HG03097 (cell line): ENCODE results near the gene VAV2.

Source experiments
- ATAC-seq: cut with Tn5 transposase; IDR thresholded peaks from one replicate; pipeline ENCODE4 v1.9.1; 2021; ENCODE audit not compliant: unreplicated experiment, low FRiP score

VAV2 gene

DNA sequence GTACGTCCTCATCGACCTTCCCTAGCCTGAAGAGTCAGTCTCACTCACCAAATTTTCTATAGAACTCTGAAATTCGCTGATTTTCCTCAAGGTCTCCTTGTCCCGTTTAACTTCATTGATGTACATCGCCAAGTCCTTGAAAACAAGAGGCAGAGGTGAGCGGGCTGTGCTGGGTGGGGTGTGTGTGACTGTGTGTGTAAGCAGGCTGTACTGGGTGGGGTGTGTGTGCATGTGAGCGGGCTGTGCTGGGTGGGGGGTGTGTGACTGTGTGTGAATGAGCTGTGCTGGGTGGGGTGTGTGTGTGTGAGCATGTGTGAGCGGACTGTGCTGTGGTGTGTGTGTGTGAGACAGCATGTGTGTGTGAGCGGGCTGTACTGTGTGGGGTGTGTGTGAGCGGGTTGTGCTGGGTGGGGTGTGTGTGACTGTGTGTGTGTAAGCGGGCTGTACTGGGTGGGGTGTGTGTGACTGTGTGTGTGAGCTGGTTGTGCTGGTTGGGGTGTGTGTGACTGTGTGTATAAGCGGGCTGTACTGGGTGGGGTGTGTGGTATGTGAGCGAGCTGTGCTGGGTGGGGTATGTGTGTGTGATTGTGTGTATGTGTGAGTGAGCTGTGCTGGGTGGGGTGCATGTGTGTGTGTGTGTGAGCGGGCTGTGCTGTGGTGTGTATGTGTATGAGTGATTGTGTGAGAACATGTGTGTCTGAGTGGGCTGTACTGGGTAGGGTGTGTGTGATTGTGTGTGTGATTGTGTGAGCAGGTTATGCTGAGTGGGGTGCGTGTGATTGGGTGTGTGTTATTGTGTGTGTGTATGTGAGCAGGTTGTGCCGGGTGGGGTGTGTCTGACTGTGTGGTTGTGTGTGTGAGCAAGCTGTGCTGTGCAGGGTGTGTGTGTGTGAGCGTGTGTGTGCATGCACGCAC, 200.1 kb downstream of the VAV2 start:
- ATAC-seq, result no peak

GRCh38 chr9:133791069-133791468, 201.1 kb downstream of the VAV2 start:
- no peak for ATAC-seq

GRCh38 chr9:133789778-133790177, 202.3 kb downstream of the VAV2 start:
- ATAC-seq, result no peak

- no peak for ATAC-seq
These were observed 203.1 kb downstream of the VAV2 start for GRCh38 chr9:133788819-133789717.

- no peak for ATAC-seq
These were observed 203.9 kb downstream of the VAV2 start for GRCh38 chr9:133788045-133788818.

DNA sequence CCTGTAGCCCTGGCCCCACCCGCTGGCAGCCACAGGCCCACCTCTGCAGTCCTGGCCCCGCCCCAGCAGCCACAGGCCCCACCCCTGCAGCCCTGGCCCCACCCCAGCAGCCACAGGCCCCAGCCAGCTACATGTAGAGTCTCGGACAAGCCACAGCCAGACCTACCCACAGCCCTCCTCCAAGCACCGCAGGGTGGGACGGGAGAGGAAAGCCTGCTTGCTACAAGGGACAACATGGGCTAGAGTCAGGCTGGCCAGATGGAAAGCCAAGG, 204.4 kb downstream of the VAV2 start:
- no peak for ATAC-seq

GRCh38 chr9:133786907-133787753, 205.0 kb downstream of the VAV2 start:
- ATAC-seq, result no peak

- no peak for ATAC-seq
These were observed 205.8 kb downstream of the VAV2 start for GRCh38 chr9:133786371-133786753.

DNA sequence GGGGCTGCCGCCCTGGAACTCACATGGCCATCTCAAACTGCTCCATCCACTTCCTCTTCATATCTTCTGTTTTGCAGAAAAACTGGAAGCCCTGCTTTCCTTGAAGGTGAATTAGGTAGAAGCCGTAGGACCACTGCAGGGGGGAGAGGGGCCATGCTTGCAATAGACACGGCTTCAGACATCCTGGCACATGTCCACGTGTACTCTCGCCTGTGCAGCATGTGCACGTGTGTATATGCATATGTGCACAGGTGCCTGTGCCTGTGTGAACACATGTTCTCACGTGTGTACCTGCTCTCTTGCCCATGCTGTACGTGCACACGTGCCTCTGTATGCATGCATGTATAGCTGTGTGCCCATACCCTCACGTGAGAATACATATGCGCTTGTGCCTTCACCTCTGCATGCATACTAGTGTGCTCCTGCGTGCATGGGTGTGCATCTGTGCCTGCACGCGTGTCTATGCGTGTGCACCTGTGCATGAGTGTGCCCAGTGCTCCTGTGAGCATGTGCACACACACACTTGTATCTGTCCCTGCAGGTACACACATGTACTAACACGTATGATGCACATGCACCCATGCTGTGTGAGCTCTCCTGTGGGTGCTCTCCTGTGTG, 206.3 kb downstream of the VAV2 start:
- no peak for ATAC-seq

DNA sequence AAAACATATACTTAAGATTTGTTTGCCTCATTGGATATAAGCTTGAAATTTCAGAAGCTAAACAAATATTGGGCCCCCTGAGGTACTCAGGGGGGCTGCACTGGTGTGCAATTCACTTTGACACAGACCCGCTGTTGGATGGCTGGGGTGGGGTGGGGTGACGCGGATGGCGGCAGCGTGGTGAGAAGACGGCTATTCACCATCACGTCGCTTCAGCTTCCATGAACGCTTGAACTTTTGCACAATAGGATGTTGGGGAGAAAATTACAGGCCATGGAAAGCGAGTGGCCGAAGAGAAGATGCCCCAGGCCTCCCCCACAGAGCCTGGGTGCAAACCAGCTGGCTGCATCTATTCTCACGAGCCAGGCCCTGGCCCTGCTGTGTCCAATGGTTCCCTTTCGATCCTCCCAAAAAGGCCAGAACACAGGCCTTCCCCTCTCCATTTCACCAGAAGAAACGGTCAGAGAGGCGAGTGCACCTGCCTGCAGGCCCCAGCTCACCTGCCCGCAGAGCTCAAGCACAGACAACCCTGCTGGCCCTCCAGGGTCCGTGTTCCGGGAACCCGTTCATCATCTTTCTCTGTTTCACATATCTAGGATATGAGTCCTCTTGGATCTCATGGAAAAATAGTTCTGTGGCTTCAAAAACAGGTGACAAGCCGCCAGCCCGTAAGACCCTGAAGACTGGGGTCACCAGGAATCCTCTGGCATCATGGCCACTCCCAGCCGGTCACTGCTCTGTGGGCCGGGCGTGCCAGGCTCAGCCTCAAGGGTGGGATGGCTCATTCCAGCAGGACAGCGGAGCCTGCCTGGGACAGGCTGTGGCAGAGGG, 207.2 kb downstream of the VAV2 start:
- no peak for ATAC-seq

GRCh38 chr9:133783331-133783731, 208.8 kb downstream of the VAV2 start:
- ATAC-seq, result no peak

DNA sequence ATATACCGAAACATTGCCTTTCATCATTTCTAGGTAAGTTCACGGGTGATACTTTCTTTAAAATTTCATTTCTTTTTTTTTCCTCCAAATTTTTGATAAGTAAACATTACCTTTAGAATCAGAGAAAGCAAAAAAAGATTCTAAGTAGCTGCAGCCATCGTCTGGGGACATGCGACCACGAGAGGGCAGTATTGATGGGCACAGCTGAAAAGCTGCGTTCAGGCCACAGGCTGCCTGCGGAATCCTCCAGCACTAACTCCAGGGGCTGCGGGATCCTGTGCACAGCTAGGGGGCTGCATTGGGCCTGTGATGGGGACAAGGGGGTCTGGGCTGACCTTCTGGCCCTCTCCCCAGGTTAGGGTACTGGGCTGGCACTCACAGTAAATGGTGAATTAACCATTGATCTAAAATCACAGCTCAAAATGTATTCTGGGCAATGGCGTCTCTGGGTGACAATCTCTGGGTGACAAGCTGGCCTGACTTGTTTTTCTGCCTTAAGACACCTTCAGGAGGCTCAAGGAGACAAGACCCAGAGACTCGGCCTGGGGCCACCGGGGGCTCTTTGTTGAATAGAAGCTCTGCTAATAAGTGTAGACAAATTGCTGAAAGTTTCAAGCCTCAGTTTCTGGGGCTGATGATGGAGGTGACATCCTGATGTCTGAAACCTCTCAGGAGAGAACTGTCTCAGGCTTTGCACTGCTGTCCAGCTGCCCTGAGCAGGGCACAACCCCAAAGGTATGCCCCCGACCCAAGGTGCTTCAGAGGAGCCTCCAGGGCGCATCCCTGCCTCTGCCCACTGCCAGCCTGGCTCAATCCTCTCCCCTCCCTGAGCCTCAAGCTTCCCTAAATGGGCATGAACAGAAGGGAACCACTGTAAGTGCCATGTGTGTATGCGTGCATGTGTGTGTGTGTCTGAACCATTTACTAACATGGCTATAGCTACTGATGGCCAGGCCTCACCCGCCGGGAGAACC, 209.7 kb downstream of the VAV2 start:
- ATAC-seq, result no peak

- no peak for ATAC-seq
These were observed 210.3 kb downstream of the VAV2 start for GRCh38 chr9:133781828-133782135.

DNA sequence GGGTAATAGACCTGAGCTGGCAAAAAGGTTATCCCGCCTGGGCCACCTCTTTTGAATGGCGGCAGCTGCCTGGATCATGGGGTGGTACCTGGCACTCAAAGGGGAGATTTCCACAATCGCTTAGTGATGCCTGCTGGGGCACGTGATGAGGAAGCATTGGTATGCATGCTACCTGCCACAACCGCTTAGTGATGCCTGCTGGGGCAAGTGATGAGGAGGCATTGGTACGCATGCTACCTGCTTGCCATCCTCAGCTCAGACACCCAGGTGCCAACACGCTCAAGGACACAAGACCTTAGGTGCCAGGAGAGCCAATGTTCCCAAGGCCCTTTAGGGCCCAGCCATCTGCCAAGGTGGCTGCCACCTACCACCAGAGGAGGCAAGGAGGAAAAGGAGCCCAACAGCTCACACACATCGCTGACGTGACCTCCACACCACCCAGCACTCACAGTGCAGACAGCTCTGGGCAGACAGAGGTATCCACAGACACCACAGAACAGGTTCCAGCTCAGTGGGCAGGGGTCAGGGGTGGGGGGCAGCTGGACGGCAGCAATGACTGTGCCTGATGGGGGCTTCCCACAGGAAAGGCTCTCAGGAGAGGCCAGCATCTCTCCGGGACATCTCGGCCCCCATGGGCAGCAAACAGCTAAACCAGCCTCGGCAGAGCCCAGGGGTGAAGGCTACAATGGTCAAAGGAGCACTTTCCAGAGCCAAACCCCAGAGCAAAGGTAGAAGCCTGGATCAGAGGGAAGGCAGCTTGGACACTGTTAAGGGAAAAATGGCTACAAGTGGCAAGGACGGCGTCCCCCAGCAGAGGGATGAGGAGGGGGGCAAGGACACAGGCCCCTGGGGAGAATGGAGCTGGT, 210.9 kb downstream of the VAV2 start:
- ATAC-seq, result no peak

DNA sequence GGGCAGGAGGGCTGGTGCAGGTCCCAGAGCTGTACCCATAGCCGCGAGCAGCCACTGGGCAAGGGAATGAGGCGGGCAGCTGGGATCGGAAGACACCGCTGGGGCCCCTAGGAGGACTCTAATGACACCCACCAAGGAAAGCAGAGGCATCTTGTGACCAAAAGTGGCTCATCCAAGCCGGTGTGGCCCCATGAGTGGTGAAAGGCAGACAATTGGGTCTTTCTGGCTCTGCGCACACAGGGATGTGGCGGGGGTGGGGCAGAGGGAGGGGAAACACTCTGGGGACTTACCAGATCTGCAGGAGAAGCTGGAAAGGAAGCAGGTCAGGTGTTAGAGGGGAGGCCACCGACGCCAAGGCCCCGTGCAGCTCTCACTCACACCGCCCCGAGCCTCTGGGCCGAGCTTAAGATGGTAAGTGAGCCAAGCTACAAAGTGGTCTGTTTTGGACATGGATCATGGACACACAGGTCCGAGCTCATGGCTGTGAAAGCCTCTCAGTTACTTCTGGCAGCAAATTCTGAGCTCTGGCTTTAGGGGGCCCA, 211.6 kb downstream of the VAV2 start:
- no peak for ATAC-seq

DNA sequence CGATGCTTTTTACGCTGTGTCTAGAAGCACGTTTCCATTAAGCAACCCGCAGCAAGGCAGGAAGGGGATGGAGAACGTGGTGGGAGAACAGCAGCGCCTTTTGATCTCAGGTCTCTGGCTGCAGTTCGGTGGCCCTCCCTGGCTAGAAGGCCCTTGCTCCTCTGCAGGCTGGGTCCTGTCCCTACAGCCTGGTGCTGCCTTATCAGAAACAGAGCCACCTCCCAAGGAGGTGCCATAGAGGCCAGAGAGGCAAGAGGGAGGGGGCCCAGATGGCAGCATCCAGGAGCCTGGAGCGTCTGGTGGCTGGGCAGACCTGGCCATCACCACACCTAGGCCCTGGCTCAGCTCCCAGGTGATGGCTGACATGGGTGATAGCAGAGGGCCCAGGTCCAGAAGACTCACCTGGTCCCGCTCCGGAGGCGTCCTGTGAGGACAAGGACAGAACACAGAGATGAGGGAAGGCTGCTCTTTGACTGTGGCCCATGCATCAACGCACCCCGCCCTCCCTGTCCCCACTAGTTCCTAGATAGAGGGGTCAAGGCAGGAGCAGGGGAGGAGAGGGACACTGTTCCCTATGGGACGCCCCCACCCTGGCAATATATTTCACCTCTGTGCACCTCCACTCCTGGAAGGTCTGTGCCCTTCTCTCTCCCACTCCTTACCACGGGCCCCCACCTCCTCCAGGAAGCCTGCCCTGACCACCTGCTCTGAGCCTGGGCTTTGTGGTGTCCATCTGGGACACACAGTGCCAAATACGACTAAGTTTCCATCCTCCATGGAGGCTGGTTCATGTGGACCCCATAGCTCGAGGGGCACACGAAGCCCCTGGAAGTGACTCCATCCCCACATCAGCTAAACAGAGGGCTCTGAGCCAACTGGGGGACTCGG, 212.4 kb downstream of the VAV2 start:
- ATAC-seq, result no peak
